GM19023 (cell line): Measurements from ENCODE around the gene PPP1R27.

Source experiments
- ATAC-seq: cut with Tn5 transposase; IDR thresholded peaks from one replicate; pipeline ENCODE4 v1.9.1; 2021; ENCODE audit warnings: mild to moderate bottlenecking, moderate library complexity; ENCODE audit not compliant: unreplicated experiment

PPP1R27 gene, protein sequence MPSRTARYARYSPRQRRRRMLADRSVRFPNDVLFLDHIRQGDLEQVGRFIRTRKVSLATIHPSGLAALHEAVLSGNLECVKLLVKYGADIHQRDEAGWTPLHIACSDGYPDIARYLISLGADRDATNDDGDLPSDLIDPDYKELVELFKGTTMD

DNA sequence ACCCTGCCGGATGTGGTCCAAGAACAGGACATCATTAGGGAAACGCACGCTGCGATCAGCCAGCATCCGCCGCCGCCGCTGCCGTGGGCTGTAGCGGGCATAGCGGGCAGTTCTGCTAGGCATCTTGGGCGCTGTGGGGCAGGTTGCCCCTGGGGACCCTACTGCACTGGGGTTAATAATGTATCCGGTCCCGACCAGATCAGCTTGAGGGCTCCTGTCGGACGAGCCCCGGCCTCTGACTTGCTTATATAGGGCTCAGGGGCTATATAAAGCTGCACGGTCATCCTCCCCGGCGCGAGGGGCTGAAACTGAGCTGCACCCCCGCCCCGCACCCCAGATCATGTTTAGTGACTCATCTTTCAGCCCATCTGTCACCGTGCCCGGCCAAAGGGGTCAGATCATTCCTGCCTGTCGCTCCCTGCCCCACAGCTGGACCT lies at the start of gene PPP1R27:
Gene PPP1R27, minus strand, starts transcription at position 220 of the 437 bp plus-strand sequence. Its CDS starts 97 bp downstream, at position 123.
- no peak for ATAC-seq

DNA sequence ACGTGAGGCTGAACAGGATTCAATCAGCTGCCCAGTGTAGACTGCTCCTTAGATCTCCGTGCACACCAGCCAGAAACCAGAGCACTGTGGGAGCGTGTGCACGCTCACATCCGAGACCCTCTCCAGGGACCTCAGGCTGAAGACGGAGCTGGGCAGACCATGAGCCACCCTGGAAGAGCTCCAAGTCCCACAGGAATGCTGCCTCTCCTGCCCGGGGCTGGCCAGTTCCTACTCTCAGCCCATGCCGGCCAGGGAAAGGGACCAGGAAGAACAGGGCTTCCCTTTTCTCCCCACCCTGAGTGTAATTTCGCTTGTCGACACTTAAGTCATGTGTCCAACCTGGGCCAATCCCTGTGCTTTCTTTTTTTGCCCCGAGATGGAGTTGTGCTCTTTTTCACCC lies 49.7 kb upstream of the PPP1R27 start:
- no peak for ATAC-seq

DNA sequence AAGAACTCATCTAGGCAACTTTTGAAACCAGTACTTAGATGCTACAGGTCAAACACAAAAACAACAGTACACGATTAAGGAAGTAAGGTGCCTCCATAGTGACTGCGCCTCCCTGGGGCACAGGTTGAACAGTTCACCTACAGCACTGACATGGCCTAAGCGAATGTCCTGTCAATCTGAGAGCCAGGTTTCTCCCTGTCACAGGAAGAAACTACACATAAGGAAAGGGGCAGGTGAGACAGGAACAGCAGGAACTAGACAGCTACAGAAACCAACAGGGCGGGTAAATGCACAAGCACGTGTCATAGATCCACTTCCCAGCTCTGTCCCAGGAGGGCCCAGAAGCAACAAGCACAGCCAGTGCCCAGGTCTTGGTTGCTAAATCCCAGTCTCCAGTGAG lies 44.3 kb upstream of the PPP1R27 start:
- ATAC-seq, result no peak

DNA sequence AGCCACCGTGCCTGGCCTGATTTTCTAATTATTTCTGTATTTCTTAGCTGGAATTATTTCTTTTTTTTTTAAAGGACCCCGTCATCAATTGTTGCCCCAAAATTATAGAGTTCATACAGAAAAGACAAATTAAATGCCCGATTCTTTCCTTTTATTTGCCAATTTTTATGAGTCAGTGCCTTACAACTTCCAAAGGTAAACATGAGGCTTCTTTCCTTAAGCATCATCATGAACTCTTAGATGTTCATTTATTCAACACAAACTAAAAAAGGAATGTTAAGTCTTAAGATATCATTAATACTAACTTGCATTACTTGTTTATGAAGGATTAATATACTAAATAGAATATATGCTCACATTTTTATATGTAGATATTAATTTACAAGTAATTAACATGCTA lies 43.4 kb upstream of the PPP1R27 start:
- ATAC-seq, result no peak

DNA sequence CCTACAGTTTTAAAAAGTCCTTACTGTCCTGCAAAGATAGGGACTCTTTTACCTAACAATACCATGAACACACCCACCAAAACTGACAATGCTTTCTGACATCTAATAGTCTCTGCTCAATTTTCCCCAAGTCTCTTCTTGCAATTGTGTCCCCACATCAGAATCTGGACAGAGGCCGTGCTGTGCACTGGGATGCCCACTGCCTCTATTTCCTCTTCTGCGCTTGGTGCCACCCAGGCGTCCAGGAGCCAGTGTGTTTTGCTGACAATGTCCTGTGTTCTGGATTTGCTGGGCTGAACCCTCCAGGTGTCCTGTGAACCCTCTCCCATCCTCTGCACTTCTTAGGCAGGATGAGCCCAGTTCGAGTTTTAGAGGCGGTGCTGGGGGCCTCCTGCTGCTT lies 42.7 kb upstream of the PPP1R27 start:
- no peak for ATAC-seq

DNA sequence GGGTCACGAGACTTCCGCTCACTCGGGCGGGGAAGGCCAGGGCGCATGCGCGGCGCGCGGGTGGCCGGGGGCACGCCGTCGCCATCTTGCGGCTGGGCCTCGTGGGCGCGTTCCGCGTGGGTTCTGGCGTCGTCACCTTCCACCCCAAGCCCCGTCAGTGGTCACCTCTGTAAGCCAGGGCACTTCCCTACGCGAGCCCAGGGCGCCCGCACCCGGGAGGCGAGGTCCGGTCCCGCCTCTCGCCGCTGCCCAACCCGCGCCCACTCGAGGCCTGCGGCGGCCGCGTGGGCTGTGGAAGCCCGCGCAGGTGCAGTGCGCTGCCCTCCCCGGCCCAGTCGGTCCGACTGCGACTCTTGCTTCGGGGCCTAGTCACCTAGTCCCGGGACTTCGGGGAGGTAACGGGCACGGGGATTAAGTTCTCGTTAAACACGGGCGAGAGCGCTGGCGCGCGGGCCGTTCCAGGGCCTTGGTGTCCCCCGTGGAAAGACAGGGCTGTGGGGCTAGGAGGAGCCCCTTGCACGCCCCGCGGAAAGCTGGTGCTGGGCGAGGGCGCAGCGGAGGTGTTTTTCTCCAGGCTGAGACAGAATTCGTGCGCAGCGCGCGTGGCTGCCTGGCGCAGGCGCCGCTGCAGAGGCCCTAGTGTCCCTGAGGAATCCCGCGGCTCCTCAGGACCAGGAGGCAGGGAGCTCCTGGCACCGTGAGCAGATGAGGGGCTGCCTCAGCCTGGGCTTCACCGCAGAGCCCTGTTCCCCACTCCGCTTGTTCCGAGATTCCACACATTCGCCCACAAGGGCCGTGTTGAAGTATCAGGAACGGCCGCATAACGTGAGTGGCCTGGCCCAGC lies 36.8 kb upstream of the PPP1R27 start:
- peak; percentile 56 for ATAC-seq

DNA sequence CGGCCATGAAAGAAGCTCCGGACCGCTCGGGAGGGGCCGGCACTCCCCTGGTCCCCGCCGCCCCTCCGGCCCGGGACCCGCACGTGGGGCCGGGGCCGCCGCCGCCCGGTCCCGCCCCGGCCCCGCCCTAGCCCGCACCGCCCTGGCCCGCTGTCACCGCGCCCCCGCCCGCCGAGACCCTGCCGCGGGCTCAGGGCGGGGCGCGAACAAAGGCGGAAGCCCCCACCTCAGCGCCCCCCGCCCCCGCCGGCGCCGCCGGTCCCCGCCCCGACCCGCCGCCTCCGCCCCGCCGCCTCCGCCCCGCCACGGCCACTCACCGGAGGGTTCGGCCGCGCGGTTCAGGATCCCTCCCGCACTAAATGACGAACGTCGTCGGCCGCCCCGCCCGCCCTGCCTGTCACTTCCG lies 36.1 kb upstream of the PPP1R27 start, which contains the start of gene ARHGDIA:
Gene ARHGDIA, minus strand, starts transcription at position 357 of the 406 bp plus-strand sequence. CDS start 1,407 bp downstream, outside the sequence.
- peak; percentile 24 for ATAC-seq

DNA sequence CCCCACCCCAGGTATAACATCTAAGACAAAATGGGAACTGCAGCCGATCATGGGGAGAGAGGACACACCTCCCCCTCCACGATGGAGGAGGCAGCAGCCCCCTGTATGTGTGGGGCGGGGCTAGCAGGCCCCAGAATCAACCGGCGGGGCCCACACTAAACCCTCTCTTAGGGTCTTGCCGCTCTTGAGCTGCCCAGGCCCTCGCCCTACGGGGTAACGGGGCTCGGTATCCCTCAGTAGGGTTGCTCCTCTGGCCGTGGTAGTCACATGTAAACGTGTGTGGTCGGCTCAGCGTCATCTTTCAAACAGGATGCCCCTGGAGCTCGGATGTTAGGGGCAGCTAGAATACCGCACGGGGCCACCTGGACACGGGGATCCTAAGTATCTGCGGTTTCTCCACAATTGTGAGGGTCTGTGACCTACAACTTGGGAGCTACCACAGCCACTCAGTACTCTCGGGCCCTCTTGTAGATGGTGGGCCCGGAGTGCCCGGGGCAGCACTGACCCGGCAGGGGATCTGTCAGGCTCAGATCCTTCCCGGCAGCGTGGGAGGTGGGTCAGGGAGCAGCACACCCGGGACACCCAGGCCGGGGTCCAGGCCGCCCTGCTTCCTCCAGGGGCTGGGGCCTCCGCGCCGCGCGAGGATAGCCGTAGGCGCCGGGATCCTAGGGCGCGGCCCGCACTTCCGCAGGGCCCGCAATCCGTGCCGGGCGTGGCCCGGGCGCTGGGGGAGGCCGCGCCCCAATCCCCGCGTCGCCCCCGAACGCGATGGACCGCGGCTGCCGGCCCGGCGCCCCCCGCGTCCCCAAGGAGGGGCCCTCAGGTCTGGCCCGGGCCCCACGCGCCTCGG lies 35.5 kb upstream of the PPP1R27 start:
- peak; percentile 18 for ATAC-seq

DNA sequence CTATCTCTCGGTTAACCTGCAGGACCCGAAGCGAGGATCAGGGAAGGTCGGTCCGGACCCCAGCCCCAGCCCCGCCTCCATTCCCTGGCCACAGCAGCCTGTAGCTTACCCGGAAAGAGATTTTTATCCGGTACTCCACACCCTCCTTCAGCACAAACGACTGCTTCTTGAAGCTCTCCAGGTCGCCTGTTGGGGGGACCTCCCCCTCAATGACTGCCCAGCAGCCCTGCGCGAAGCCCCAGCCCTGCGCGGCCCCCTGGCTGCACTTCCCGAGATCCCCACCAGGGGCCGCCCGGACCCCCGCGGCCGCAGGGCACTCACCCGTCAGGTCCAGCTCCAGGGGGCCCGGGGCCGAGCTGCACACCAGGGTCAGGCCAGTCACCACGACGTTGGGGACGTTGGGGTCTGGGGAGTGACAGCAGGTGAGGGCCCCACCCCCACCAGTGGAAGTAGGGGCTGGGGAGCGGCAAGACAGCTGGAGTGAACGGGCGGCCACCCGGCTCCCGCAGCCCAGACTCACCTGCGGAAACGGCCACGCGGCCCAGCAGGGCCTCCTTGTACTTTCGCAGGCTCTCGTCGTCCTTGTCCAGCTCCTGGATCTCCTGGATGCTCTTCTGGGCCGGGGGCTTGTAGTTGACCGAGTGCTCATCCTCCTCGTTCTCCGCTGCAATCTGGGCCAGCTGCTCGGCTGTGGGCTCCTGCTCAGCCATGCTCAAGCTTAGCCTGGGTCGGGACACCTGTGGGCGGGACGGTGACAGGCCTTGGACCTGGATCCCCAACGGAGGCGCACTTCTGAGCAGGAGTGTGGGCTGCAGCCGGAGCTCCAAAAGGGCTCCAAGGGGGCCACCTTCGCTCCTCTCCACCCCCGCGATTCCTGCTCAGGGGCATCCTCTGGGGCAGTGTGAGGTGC lies 34.6 kb upstream of the PPP1R27 start:
- ATAC-seq, result no peak

DNA sequence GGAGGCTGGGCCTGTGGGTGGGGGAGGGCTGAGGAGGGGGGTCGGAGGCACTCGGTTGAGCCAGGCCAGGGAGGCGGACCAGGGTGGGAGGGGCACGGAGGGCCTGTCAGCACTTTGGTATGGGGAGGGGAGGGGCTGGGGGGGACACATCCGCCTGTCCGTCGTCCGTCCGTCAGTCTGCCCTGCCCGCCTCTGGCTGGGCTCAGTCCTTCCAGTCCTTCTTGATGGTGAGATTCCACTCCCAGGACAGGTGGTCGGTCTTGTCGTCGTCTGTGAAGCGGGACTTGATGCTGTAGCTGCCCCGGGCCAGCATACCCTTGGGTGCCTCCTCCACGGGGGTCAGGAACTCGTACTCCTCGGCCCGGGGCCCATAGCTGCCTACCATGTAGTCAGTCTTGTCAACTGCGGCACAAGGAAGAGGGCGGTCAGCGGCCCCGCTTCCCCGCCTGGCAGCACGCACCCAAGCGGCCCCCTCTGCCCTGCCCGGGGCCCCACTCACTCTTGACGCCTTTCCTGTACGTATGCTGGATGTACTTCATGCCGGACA lies 33.9 kb upstream of the PPP1R27 start:
- no peak for ATAC-seq

DNA sequence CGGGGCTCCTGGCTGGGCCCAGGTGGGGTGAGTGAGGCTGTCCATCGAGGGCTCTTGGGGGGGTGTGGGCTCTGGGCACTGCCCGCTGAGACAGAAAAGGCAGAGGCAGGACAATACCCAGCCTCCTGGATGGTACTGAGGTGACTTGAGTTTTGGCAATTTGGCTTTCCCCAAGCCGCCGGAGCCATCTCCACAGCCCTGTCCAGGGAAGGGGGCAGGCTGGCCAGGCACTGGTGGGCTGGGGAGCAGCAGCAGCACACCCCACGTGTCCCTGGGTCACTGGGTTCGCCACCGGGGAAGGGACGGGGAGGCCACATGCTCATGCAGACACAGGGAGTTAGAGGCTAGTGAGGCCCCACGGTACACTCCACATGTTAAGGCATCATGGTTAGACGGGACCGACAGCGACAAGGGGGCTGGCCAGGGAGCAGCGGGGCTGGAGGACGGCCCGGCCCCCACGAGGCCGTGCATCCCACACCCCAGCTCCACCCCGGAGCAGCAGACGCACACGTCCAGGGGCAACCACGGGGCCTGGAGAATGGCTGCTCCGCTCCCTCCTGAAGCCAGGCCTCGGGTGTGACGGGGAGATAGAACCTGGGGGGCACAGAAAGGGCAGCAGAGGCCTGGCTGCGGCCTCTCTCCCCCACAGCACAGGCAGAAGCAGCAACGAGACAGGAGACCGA lies 33.3 kb upstream of the PPP1R27 start:
- no peak for ATAC-seq

DNA sequence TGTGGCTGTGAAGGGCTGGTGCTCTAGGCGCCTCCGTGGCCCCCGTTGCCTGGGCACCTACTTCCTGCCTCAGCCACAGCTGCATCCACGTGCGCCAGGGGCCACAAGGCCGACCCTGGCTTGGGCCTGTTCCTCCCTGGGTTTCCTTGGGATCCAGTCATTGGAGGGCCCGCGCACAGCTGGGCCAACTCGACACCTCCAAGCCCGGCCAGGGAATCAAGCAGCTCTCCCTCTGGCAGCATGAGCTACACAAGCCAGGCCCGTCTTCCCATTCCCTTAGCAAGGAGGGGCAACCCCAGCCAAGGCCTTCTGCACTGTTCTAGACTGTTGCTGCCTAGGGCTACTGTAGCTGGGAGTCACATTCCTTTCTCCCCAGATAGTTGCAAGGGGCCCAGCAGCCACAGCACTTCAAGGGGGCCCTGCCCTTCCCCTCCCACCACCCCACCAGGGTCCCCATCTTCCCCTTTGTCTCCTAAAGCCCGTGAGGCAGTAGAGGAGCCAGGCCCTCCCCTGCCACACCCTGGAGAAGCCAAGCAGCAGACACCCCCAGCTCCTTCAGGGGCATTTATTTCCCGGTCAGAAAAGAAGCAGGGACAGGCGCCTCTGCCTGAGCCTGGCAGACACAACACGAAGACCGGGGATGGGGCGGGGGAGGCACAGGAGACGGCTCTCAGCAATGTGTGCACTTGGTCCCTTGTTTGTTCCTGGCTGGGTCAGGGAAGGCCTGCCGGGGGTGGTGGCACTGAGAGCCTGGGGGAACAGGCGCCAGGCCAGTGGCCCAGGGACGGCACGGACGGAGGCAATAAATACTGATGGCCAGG lies 32.5 kb upstream of the PPP1R27 start:
- ATAC-seq, result no peak

DNA sequence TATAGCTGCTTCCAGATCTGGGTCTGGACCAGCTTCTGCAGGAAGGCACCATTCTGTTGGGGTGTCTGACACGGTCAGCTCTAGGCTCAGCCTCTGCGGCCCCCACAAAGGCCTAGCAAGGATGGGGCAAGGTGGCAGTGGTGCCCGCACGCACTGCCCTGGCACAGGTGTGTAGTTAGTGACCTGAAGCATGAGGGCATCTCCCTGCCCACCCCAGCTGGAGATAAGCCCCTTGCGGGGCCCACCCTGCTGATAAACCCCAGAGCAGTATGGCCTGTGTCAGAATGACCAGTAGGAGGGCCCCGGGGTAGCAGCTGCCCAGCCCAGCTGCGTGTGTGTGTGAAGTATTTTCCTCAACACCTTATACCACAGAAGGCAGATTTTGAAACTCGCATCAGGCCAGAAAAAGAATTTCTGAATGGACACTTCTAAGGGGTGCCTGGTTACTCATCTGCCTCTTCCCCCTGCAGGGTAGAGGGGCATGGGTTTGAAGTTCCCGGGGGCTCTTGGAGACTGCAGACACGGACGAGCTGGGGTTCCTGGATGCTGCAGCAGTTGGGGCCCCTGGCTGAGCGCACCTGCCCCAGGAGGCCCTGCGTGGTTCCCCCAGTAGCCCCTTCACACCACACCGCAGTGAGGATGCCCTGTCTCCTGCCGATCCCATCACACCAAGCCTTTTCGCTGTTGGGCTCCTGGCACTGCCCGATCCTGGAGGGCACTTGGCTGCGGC lies 31.8 kb upstream of the PPP1R27 start:
- no peak for ATAC-seq

DNA sequence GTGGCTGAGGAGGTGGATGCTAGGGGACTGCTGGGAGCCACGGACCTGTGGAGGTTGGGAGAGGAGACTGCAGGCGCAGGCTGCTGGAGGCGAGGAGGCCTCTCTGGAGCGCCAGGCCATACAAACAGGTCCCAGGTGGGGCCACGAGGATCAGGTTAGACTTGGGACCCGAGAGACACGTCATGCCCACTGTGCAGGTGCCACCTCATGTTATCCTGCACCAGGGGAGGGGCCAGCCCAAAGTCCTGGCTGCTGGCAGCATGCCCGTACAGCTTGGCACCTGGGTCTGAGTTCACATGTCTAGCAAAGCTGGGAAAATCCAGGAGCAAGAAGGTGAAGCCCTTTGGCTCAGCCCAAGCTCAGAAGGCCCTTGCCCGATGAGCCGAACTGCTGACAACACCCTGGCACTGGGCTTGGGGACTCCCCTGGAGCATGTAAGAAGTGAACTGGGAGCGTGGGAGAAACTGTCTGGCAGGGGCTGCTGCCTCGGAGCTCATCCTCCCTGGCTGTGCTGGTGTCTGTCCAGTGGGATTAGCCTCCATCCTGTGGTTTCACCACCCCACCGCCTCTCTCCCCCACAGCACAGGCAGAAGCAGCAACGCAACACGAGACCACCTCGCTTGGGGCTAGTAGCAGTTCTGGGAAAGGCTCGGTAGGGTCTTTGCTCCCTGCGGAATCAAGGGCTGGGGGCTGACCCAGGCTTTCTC lies 31.0 kb upstream of the PPP1R27 start:
- ATAC-seq, result no peak

DNA sequence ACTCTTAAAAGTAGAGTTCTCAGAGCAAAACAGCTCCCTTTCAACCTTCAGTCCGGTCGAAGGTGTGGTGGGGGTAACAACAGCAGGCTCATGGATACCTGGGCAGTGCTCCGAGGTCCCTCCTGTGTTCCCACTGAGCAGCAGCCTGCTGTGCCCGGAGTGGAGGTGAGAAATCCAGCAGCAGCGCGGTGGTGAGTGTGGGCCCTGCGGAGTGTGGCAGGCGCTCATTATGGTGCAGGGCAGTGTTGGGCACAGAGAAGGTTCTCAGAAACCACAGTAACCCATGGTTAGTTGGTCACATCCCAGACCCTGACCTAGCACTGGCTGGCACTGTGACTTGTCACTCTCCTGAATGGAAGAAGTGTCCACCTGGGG lies 30.5 kb upstream of the PPP1R27 start:
- ATAC-seq, result no peak

DNA sequence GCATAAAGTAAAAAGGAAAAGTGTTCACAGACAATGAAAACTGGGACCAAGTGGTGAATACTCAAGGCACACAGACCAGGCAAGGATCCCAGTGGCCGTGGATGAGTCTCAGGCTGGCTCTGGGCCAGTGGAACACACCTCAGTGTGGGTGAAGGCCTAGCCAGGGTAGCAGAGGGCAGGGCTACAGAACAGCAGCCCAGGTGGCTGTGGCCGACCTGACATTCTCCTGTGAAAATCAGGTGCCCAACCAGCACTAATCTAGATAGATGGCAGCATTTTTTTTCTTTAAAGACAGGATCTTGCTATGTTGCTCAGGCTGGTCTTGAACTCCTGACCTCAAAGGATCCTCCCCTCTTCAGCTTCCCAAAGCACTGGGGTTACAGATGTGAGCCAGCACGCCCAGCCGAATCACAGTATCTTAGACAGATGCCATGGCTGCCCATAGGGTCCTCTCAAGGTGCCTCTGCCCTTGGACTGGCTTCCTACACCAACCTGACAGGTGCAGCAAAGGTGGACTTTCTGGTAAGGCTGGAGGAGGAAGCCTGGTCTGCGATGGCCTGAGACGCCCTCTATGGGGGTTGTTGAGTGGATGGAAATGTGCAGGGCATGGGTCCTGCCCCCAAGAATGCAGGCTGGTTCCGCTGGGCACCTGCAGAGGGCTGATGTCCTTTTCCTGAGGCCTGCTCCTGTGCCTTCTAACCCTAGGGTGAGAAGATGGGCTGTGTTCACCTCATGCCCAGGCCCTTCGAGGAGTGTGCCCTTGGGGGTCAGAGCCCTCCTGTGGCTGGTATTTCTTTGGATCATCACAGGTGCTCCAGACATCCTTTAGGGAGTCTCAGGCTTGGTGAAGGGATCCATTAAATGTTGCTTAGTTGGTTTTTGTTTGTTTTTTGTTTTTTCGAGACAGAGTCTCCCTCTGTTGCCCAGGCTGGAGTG lies 29.3 kb upstream of the PPP1R27 start:
- no peak for ATAC-seq
